Measurements from ENCODE around the gene CASQ1. TPM values are rescaled to one million over a fixed set of nuclear protein-coding genes. Genes with fewer than 3 reads are reported as not detected.

Gene CASQ1
- total RNA-seq, 1 donor = 0.18 TPM

DNA sequence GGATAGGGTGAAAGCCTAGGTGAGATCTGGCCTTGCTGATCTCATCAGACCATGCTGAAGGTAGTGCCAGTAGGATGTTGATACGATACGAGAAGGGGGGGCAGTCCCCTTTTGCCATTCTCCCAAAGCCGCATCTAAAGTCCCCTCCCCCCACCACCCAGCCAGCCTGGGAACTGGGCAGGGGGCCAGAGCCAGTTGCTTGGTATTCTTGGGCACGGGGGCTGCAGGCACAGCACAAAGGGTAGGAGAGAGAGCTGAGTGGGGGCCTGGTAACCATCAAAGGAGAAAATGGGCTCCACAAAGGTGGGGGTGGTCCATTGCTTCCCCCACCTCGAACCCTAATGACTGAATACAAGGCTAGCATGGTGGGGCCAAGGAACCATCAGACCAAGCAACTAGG, 20.2 kb downstream of the CASQ1 start:
- no peak overlapping the region for H3K4me3 ChIP-seq (ENCODE audit: low read depth, low read length)
- TF ChIP-seq, protein P1, sequence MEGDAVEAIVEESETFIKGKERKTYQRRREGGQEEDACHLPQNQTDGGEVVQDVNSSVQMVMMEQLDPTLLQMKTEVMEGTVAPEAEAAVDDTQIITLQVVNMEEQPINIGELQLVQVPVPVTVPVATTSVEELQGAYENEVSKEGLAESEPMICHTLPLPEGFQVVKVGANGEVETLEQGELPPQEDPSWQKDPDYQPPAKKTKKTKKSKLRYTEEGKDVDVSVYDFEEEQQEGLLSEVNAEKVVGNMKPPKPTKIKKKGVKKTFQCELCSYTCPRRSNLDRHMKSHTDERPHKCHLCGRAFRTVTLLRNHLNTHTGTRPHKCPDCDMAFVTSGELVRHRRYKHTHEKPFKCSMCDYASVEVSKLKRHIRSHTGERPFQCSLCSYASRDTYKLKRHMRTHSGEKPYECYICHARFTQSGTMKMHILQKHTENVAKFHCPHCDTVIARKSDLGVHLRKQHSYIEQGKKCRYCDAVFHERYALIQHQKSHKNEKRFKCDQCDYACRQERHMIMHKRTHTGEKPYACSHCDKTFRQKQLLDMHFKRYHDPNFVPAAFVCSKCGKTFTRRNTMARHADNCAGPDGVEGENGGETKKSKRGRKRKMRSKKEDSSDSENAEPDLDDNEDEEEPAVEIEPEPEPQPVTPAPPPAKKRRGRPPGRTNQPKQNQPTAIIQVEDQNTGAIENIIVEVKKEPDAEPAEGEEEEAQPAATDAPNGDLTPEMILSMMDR (IDR thresholded peaks at IDR 0.05; ENCODE audit: insufficient read depth, low read length) = no peak
- DNase-seq (ENCODE audit: low read depth) = no peak

DNA sequence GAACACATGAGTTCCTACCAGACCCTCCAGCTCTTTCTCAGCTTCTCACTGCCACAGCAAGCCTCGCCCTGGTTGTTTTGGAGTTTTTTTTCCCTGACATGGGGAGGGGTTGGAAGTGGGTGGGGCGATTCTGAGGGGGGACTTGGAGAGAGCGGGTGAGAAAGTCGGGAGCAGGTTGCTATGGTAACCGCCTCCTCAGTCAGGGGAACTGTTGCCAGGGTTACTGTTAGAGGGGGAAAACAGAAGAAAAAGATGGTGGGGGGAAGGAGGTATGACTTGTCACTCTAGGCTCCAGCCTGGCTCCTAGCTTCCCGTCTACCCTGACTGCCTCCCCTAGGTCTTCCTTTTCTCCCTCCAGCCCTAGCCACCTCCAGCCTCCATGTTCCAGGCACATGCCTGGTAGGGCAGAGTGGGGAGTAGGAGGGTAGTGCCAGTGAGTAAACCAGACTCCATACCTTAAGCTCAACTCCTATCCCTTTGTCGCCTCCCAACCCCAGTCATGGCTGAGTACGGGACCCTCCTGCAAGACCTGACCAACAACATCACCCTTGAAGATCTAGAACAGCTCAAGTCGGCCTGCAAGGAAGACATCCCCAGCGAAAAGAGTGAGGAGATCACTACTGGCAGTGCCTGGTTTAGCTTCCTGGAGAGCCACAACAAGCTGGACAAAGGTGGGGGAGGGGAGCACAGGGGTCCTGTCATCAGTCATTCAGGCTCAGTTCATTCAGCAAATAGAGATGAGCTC, 20.8 kb downstream of the CASQ1 start:
- no peak for DNase-seq (ENCODE audit: low read depth)
- TF ChIP-seq, protein P1 (IDR thresholded peaks at IDR 0.05; ENCODE audit: insufficient read depth, low read length) = no peak
- H3K4me3 ChIP-seq (ENCODE audit: low read depth, low read length) = no peak overlapping the region

DNA sequence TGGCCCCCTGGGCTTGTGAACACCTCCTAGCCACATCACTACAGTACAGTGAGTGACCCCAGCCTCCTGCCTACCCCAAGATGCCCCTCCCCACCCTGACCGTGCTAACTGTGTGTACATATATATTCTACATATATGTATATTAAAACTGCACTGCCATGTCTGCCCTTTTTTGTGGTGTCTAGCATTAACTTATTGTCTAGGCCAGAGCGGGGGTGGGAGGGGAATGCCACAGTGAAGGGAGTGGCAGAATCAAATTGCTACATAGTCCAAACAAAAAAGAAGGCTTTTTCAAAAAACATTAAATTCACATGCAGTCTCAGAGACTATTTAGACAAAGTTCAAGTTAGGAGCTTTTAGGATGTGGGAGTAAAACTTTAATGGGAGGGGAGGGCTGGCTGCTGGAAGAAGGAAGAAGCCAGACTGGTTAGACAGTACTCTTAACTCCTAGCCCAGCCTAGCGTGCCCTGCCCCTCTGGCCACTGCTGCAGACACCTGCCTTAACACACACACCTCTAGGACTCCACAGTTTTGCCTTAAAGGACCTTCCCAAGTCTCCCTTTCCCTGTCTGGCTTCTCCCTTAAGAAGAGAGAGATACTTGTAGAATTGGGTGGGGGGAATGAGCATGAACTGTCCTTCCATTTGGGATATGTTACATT, 24.2 kb downstream of the CASQ1 start:
- TF ChIP-seq, protein P1 (IDR thresholded peaks at IDR 0.05; ENCODE audit: insufficient read depth, low read length) = no peak
- no peak overlapping the region for H3K4me3 ChIP-seq (ENCODE audit: low read depth, low read length)
- DNase-seq (ENCODE audit: low read depth) = no peak

DNA sequence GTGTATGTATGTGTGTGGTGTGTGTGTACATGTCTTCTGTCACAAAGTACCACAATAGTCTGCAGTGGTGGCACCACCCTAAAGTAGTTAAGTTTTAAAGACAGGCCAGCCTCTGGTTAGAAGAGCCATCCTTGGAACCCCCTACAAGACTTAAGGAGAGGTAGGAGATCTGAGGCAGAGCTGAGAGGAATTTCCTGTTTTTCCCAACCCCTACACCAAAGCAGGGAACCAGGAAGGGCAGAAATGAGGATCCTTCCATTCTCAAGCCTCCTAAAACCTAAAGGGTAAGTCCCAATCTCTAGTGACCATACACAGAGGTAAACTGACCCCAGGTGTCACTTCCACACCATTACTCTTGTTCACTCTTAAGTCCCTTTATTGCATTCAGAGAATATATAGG, 25.9 kb downstream of the CASQ1 start:
- no peak for DNase-seq (ENCODE audit: low read depth)

DNA sequence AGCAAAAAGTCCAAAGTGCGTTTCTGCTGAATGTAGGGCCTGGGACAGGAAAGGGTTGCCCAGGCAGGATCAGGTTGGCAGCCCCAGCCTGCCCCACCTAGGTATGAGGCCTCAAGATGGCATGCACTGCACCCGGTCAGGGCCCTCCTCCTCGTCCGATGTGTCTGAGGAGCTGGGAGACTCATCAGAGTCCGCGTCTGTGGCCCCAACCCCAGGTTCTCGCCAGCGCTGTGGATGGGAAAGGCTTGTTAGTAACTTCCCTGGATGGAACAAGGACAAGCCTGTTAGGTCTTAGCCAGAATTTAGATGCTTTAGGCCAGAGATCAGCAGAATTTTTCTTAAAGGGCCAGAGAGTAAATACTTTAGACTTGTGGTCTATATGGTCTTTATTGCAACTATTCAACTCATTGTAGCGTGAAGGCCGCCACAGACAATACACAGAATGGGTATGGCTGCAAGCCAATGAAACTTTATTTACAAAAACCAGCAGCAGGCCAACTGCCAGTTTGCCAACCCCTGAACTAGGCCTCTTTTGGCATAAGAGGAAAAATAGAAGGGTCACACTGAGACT, 27.2 kb downstream of the CASQ1 start:
- TF ChIP-seq, protein P1 (IDR thresholded peaks at IDR 0.05; ENCODE audit: insufficient read depth, low read length) = no peak
- no peak overlapping the region for H3K4me3 ChIP-seq (ENCODE audit: low read depth, low read length)
- peak; percentile 52 for DNase-seq (ENCODE audit: low read depth)

More for the DNA sequence above, 25.9 kb downstream of the CASQ1 start:
- no peak overlapping the region for H3K4me3 ChIP-seq (ENCODE audit: low read depth, low read length)
- TF ChIP-seq, protein P1 (IDR thresholded peaks at IDR 0.05; ENCODE audit: insufficient read depth, low read length) = no peak

DNA sequence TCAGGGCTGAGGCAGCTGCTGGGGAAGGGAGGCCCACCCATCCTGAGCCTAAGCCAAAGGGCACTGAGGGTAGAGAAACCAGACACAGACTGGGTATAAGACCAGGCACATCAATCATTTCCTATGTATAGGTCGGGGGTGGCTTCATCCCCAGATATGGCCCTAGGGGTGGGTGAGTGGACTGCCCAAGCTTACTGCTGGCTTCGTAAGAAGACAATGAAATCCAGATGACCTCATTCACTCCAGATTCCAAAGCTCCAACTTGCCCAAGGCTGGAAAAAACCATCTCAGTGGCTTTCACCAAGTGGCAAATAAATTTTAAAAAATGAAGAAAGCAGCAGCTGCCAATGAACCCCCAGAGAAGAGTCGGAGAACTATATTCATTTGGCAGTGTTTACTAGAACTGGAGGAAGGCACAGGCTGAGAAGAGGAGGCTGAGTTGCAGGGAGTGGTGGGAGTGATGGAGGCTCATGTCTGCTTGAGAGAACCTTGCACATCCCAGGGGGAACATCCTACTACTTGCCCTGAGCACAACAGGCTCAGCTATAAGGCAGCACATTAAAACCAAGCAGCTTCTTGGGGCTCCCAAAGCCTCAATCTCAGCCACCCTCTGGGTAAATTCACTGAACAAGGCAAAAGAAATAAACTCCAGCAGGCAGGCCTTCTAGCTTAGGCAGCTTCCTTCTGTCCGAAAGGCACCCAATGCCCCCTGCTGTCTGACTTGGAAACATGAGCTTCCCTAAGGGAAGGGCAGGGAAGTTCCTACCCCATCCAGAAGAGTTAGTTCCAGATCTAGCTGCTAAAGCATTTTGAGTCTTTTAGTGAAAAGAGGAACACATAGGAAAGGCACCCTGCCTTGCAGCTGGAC, 28.9 kb downstream of the CASQ1 start:
- DNase-seq (ENCODE audit: low read depth) = peak; percentile 84
- H3K4me3 ChIP-seq (ENCODE audit: low read depth, low read length) = no peak overlapping the region
- TF ChIP-seq, protein P1 (IDR thresholded peaks at IDR 0.05; ENCODE audit: insufficient read depth, low read length) = peak; percentile 81
